ENCODE results near the gene HEXIM2. TPM values are rescaled to one million over a fixed set of nuclear protein-coding genes. Genes with fewer than 3 reads are reported as not detected.

HEXIM2 gene
- total and polyA plus RNA-seq, 4 donors, result 4.3 to 10.6 (median 7.1) TPM

DNA sequence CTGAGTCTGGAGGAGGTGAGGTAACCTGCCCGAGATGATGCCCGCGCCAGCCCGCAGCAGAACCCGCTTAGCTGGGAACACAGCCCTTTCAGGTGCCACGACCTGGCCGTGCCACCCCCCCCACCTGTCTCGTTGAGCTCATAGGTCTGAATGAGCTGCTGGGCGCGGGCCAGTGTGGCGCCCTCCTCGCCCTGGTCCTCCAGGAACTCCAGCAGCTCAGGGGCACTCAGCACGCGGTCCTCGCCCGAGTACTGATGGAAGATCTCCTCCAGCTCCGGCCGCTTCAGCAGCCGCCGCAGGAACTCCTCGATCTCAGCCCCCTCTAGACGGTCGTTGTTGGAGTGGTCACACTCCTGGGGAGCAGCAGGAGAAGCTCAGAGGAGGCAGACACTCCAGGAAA, 43.0 kb upstream of the HEXIM2 start:
- no peak for ATAC-seq (ENCODE audit: insufficient read depth, low FRiP score)
- no peak overlapping the region for H3K4me3 ChIP-seq
- H3K4me1 ChIP-seq (ENCODE audit: control insufficient read depth in 5 of 5, insufficient read depth in 5 of 5, low read length in 5 of 5), result peaks cover 0 to 6% (median 0%) of the 10 kb centered on the region in 5 donors
- no peaks in the 10 kb centered on the region for H3K27me3 ChIP-seq (ENCODE audit: control insufficient read depth in 3 of 3, insufficient read depth in 3 of 3, low read length in 2 of 3)
- TF ChIP-seq, protein P1, sequence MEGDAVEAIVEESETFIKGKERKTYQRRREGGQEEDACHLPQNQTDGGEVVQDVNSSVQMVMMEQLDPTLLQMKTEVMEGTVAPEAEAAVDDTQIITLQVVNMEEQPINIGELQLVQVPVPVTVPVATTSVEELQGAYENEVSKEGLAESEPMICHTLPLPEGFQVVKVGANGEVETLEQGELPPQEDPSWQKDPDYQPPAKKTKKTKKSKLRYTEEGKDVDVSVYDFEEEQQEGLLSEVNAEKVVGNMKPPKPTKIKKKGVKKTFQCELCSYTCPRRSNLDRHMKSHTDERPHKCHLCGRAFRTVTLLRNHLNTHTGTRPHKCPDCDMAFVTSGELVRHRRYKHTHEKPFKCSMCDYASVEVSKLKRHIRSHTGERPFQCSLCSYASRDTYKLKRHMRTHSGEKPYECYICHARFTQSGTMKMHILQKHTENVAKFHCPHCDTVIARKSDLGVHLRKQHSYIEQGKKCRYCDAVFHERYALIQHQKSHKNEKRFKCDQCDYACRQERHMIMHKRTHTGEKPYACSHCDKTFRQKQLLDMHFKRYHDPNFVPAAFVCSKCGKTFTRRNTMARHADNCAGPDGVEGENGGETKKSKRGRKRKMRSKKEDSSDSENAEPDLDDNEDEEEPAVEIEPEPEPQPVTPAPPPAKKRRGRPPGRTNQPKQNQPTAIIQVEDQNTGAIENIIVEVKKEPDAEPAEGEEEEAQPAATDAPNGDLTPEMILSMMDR (IDR thresholded peaks at IDR 0.05; ENCODE audit: control extremely low read depth, extremely low read depth), result no peak
- no peak overlapping the region for H3K27ac ChIP-seq (ENCODE audit: low read depth in 1 of 2, low read length in 1 of 2)
- H3K36me3 ChIP-seq (ENCODE audit: control insufficient read depth in 4 of 4, insufficient read depth in 4 of 4, low read length in 4 of 4), result peaks cover 0 to 17% (median 1%) of the 10 kb centered on the region in 4 donors
- no peaks in the 10 kb centered on the region for H3K9me3 ChIP-seq (ENCODE audit: control insufficient read depth in 4 of 4, insufficient read depth in 3 of 4, low read length in 3 of 4)
- no peak overlapping the region for H3K9ac ChIP-seq (ENCODE audit: insufficient read depth in 1 of 2, low read length in 2 of 2)
- 92 to 94% methylated on average over 23 of the region's 23 CpGs for WGBS, 2 donors
- no peak for DNase-seq

DNA sequence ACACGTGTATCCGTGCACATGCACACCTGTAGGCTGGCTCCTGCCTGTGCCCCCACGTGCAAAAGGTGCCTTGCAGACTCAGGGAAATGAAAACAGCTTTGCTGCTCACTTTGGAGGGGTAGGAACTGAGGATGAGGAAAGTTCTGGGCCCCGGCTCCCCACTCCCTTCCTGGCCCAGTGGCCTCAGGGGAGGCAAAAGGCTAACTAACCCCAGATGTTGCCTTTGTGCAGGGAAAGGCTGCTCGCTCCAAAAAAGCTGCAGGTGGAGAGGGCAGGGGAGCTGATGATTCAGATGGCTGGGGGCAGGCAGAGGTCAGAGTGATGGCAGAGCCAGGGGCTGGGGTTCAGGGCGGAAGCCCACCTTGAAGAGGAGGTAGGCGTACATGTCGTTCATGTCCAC, 41.7 kb upstream of the HEXIM2 start:
- 90 to 97% methylated on average over 8 of the region's 8 CpGs for WGBS, 2 donors
- no peaks in the 10 kb centered on the region for H3K27me3 ChIP-seq (ENCODE audit: control insufficient read depth in 3 of 3, insufficient read depth in 3 of 3, low read length in 2 of 3)
- H3K27ac ChIP-seq (ENCODE audit: low read depth in 1 of 2, low read length in 1 of 2), result no peak overlapping the region
- no peak overlapping the region for H3K4me3 ChIP-seq
- peaks cover 0 to 17% (median 1%) of the 10 kb centered on the region in 4 donors for H3K36me3 ChIP-seq (ENCODE audit: control insufficient read depth in 4 of 4, insufficient read depth in 4 of 4, low read length in 4 of 4)
- H3K4me1 ChIP-seq (ENCODE audit: control insufficient read depth in 5 of 5, insufficient read depth in 5 of 5, low read length in 5 of 5), result peaks cover 0 to 16% (median 0%) of the 10 kb centered on the region in 5 donors
- no peaks in the 10 kb centered on the region for H3K9me3 ChIP-seq (ENCODE audit: control insufficient read depth in 4 of 4, insufficient read depth in 3 of 4, low read length in 3 of 4)
- ATAC-seq (ENCODE audit: insufficient read depth, low FRiP score), result no peak
- TF ChIP-seq, protein P1 (IDR thresholded peaks at IDR 0.05; ENCODE audit: control extremely low read depth, extremely low read depth), result no peak
- H3K9ac ChIP-seq (ENCODE audit: insufficient read depth in 1 of 2, low read length in 2 of 2), result no peak overlapping the region
- no peak for DNase-seq

DNA sequence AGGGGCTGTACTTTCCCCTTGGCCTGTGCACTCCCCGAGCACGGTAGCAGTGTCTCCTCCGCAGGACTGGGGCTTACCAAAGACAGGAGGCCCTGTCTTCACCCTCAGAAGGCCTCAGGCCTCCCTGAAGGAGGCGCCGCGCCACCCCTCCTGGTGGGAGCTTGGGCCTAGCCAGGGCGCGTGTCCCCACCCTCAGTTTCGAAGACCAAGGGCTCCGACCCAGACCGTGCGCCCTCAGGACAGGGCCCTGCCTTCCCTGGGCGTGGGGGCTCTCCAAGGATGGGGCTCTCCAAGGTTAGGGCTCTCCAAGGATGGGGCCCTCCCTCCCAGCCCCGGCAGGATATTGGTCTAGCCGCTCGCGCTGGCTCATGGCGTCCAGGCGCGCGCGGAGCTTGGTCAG, 41.1 kb upstream of the HEXIM2 start:
- Histone ChIP-seq H3K9ac (ENCODE audit: insufficient read depth in 1 of 2, low read length in 2 of 2) (no peak overlapping the region), H3K27ac (ENCODE audit: low read depth in 1 of 2, low read length in 1 of 2) (no peak overlapping the region), H3K27me3 (ENCODE audit: control insufficient read depth in 3 of 3, insufficient read depth in 3 of 3, low read length in 2 of 3) (no peaks in the 10 kb centered on the region), H3K36me3 (ENCODE audit: control insufficient read depth in 4 of 4, insufficient read depth in 4 of 4, low read length in 4 of 4) (peaks cover 0 to 17% (median 1%) of the 10 kb centered on the region in 4 donors), H3K9me3 (ENCODE audit: control insufficient read depth in 4 of 4, insufficient read depth in 3 of 4, low read length in 3 of 4) (no peaks in the 10 kb centered on the region), H3K4me1 (ENCODE audit: control insufficient read depth in 5 of 5, insufficient read depth in 5 of 5, low read length in 5 of 5) (peaks cover 0 to 16% (median 0%) of the 10 kb centered on the region in 5 donors), H3K4me3 (no peak overlapping the region)
- DNase-seq, result no peak
- no peak for ATAC-seq (ENCODE audit: insufficient read depth, low FRiP score)
- TF ChIP-seq, protein P1 (IDR thresholded peaks at IDR 0.05; ENCODE audit: control extremely low read depth, extremely low read depth), result no peak
- 84 to 88% methylated on average over 21 to 22 of the region's 22 CpGs for WGBS, 2 donors

DNA sequence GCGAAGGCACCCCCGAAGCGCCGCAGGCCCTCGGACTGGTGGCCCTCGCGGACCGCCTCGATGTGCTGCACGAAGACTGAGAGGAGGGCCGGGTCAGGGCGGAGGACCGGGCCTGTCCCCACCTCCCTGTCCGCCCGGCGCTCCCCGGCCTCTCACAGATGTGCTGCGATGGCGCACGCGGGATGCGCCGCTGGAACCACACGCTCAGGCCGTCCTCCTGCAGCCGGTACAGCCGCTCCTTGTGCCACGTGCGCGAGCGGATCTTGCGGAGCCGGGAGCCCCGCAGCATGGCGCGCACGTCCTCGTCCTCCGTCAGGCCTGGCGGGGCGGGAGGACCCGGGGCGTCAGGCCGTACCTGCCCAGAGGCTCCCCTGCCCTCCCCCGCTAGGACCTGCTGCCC, 40.6 kb upstream of the HEXIM2 start:
- WGBS, 2 donors, result 53 to 61% methylated on average over 32 to 45 of the region's 45 CpGs
- TF ChIP-seq, protein P1 (IDR thresholded peaks at IDR 0.05; ENCODE audit: control extremely low read depth, extremely low read depth), result no peak
- peaks cover 0 to 17% (median 1%) of the 10 kb centered on the region in 4 donors for H3K36me3 ChIP-seq (ENCODE audit: control insufficient read depth in 4 of 4, insufficient read depth in 4 of 4, low read length in 4 of 4)
- H3K9ac ChIP-seq (ENCODE audit: insufficient read depth in 1 of 2, low read length in 2 of 2), result no peak overlapping the region
- ATAC-seq (ENCODE audit: insufficient read depth, low FRiP score) (no peak), DNase-seq (no peak)
- no peak overlapping the region for H3K4me3 ChIP-seq
- peaks cover 0 to 16% (median 0%) of the 10 kb centered on the region in 5 donors for H3K4me1 ChIP-seq (ENCODE audit: control insufficient read depth in 5 of 5, insufficient read depth in 5 of 5, low read length in 5 of 5)
- H3K27me3 ChIP-seq (ENCODE audit: control insufficient read depth in 3 of 3, insufficient read depth in 3 of 3, low read length in 2 of 3), result no peaks in the 10 kb centered on the region
- no peaks in the 10 kb centered on the region for H3K9me3 ChIP-seq (ENCODE audit: control insufficient read depth in 4 of 4, insufficient read depth in 3 of 4, low read length in 3 of 4)
- no peak overlapping the region for H3K27ac ChIP-seq (ENCODE audit: low read depth in 1 of 2, low read length in 1 of 2)

Data from lung (tissue), 12 donors.